Stimulated activated CD4-positive, alpha-beta T cell treated with anti-CD3 and anti-CD28 coated beads, TNF-alpha, amount 100 ng/mL, for 48 hours (primary cell): Measurements from ENCODE around the gene LHX4.

Source experiments
- DNase-seq, 3 donors: peaks; one replicate each; pipeline ENCODE4 v3.0.0-alpha.2; 2020; ENCODE audit warnings: low read depth in 3 of 3

Gene LHX4

DNA sequence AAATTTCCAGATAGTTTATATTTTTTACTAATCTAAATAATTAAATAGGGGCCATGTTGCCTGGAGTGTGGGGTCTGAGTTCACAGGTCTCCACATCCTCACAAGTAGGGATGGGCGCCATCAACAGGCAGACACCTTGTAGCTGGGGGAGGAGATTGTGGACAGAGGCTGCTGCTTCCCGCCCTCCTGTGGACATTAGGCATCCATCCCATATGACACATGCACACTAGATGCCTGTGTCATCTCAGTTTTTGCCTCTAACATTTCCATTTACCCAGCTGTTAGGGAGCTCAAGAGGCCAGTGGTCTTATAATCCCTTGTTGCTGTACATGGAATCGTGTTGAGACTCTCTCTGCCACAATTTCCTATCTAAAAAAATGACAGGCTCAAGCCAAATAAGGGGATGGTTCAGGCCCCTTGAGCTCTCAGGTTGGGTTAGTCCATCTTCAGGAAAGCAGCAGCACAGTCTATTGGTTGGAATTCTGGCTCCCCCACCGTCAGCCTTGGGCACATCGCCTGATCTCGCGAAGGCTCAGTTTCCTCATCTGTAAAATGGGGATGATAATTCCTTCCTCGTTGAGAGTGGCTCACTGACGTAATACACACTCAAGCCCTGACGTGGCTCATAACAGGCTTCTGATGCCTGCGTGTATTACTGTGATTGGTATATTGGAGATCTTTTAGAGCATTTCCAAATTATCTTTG lies 13.6 kb downstream of the LHX4 start:
- no peak for DNase-seq

- DNase-seq, result no peak
Measured at GRCh38 chr1:180244840-180245239, 14.8 kb downstream of the LHX4 start.

- no peak for DNase-seq
Measured at GRCh38 chr1:180246579-180246978, 16.5 kb downstream of the LHX4 start.

- DNase-seq, result no peak
Measured at GRCh38 chr1:180247061-180247460, 17.0 kb downstream of the LHX4 start.

- DNase-seq, result no peak
Measured at GRCh38 chr1:180247580-180247979, 17.5 kb downstream of the LHX4 start.

- DNase-seq, result no peak
Measured at GRCh38 chr1:180248176-180248575, 18.1 kb downstream of the LHX4 start.

- no peak for DNase-seq
Measured at GRCh38 chr1:180248731-180249681, 18.9 kb downstream of the LHX4 start.

GRCh38 chr1:180249725-180250498 lies 19.8 kb downstream of the LHX4 start:
- DNase-seq, result no peak

- DNase-seq, result no peak
Measured at GRCh38 chr1:180250499-180250770, 20.4 kb downstream of the LHX4 start.

DNA sequence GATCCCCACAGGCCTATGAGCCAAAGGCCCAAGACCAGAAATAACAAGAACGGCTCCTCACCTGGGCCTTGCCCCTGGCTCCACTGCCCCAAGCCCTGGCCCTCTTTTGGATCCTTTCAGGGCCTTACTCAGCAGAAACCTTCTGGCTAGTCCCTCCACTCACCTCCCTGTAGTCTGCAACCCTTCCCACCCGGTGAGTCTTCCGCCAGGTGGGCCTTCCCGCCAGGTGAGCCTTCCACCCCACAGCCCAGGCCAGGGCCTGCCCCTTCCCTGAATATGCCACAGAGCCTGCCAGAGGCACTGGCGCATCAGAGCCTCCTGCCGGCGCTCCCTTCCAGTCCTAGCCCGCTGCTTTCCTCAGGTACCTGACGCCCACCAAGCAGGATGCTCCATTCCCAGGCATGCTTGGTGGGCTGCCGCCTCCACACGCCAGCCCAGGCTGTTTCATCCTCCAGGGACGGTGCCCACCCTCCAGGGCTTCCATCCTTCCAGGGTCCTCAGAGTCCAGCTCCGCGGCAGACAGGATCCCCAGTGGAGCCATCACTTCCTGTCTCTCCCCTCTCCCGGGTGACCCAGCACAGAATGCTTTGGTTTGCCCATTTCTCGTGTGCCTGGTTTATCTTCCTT lies 20.9 kb downstream of the LHX4 start:
- no peak for DNase-seq

DNA sequence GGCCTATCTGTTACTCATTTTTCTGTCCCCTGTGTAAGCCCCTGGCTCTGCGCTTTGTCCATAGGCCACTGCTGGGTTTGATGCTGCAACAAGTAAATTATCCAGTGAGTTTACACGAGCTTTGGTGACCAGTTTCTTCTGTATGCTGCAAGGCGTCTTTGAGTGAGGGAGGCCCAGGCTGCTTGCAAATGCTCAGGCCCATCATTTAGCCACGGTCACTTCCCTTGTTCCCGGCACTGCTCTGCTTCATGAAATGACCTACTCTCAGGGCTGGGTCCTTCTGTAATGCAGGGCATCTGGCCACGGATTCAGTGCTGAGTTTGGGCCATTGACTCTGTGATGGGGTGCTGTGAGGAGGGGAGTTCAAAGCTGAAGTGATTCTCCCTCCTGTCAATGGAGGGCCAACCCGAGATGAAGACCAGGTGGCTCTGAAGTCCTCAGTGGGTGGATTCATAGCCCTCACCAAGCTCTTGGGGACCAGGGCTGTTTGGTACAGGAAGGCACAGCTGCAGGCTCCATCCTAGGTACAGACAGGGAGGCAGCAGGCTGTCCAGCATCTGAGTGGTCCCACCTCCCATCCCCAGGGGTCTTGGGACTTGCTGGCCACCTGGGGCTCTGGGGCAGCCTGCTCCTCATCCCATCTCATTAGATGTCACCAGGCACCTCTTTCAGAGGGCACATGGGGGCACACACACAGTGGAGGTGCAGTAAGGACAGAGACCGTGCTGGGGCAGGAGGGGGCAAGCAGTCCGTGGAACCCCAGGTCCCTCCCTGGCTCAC lies 21.7 kb downstream of the LHX4 start:
- DNase-seq, result no peak

GRCh38 chr1:180252638-180253536 lies 22.8 kb downstream of the LHX4 start:
- DNase-seq, result peak; percentile 58 to 66 (median 63)

GRCh38 chr1:180253585-180254495 lies 23.8 kb downstream of the LHX4 start:
- DNase-seq, result no peak

DNA sequence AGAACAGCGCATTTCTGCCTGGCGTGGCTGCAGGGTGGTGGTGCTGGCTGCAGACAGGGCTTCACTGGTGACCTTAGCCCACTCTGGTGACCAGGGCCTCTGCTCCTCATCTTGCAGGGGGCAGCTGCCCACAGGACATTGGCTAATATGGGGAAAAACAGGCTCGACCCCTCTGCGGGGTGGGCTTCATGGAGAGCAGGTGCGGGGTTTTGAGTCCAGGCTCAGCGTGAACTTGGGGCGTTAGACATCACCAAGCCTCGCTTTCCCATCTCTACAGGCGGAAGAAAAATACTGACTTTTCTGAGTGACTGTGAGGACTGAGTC lies 24.4 kb downstream of the LHX4 start:
- DNase-seq, result no peak

DNA sequence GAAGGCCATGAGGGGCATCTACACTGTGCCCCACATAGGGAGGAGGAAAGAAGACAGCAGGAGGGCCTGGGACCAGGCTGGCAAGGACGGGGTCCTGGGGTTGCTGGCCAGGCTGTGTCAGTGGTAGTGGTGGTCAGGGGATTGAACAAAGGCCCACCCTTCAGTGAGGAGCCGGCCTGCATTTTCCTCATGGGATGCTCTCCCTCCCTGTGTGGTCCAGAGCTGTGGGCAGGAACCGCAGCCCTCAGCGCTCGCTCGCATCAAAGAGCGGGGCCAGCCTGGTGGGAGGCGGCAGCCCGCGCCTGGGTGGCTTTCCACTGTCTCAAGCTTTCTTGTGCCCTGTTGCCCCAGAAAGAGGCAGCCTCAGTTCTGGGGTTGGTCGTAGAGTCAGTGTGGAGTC lies 24.8 kb downstream of the LHX4 start:
- no peak for DNase-seq

DNA sequence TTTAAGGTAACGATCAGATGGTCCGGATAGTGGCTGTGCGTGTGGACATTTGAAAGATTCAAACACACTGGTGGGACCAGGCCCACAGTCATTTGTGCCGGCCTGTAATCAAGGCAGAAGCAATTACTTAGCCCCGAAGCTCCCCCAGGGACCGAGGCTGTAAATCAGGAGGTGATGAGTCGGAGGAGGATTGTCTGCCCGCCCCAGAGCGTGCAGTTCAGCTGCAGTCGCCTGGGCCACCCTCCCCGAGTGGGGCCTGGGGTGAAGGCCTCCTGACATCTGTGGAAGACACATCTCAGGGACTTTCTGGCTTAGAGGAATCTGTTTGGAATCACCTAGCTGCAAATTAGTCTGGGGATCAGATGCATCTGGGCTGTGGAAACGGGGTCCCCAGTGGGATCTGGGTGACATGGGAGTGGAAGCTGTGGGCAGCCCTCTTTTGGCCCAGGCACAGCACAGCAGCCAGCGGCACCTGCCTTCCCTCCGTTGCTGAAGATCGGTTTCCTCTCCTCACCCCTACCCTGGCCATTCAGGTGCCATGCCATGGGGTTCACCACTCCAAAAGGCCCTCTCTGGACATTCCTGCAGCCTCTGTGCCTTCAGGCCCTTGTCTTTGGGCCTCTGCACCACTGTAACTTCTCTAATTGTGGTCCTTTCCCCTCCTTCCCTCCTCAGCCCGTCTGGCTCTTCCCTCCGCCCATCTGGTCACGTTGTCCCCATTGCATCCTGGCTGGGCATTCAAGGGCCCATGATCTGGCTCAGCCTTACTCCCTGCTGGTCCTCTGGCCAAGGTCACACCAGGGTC lies 25.7 kb downstream of the LHX4 start:
- no peak for DNase-seq

- DNase-seq, result no peak
Measured at GRCh38 chr1:180256341-180257027, 26.4 kb downstream of the LHX4 start.

DNA sequence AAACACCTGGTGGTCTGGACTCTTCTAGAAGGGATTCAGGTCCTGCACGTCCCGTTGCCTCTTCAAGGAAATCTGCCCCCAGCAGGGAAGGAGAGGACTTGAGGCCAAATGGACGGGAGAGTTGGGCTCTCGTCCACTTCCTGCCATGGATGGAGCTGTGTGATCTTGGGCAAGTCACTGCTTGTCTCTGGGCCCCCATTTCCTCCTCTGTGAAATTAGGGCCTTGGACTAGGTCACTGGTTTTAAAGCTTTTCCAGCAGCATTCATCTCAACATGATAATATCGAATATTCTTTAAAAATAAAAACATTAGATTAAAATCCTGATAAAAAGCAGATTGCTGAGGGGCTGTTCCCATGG lies 26.9 kb downstream of the LHX4 start:
- DNase-seq, result no peak
